GM10847 (cell line): ENCODE results near the gene ZMYND11.

Experiments
- POLR2A ChIP-seq: IDR thresholded peaks from 2 replicates; pipeline ENCODE4 v1.6.1; 2011; ENCODE audit not compliant: insufficient read length; ENCODE audit errors: extremely low read depth

Gene ZMYND11

DNA sequence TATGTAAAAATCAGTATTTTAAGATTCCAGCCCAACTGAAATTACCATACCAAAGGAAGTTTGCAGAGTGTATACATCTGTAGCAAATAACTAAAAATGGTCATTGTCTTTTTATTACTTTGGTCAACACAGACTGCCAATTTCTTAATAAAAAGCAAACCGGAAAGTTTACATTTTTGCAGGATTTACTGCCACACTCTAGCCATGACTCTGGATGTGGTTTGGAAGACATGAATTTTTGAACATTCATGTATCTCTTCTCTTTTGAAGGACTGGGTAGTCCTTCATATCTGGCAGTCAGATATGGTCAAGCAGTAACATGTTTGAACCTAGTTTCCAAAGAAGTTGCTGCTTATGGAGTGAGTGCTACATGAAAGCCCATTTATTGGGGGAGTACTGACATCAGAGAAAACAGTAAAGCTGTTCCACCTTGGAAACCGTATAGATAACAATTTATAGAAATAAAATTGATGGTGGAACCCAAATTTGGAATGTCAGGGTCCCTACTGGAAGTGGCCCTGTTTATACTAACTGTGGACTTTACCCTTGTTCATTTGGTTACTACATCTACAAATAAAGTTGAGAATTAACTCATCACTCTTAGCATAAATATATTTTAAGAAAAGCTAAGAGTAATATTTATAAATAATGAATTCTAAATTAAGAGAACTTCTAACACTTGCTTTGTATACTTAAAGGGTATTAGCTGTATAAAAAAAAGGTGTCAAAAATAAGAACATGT lies 84.6 kb downstream of the ZMYND11 start:
- no peak for TF ChIP-seq POLR2A

- TF ChIP-seq POLR2A: no peak
Measured at GRCh38 chr10:224571-224970, 89.3 kb downstream of the ZMYND11 start.

GRCh38 chr10:226018-226417 lies 90.8 kb downstream of the ZMYND11 start:
- no peak for TF ChIP-seq POLR2A

DNA sequence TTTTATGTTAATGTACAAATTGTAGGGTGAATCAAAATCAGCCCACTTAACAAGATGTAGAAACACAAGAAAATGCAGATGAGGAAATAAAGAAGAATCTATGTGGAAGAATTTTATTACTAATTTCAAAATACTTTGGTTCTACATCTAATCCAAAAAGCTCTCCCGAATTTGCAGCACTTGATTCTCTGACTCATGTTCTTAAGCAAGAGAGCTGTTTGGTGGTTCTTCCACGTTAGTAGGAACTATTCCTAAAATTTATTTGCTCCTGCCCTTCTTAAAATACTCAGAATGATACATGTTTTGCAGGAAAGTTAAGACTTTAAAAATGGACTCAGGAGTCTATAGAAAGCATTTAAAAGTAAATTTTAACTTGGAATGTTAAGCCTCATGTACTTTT lies 91.8 kb downstream of the ZMYND11 start:
- TF ChIP-seq POLR2A: no peak

DNA sequence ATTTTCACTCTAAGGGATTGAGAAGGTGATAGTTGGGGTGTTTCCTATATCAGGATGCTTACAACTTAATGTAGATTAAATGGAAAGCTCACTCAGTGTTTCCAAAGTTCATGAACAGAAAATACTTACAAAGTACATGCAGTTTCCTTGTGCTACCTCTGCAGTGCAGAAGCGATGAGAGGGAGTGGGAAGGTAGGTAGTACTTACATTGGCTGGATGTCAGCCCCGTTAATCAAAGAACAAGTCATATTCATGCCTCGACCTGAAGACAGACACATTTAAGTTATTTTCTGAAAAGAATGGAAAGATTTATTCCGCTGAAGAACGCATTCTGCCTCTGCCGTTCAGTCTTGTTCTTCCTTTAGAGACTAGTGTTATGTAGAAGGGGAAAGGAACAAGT lies 93.1 kb downstream of the ZMYND11 start:
- no peak for TF ChIP-seq POLR2A

GRCh38 chr10:230758-231157 lies 95.5 kb downstream of the ZMYND11 start:
- TF ChIP-seq POLR2A: no peak

DNA sequence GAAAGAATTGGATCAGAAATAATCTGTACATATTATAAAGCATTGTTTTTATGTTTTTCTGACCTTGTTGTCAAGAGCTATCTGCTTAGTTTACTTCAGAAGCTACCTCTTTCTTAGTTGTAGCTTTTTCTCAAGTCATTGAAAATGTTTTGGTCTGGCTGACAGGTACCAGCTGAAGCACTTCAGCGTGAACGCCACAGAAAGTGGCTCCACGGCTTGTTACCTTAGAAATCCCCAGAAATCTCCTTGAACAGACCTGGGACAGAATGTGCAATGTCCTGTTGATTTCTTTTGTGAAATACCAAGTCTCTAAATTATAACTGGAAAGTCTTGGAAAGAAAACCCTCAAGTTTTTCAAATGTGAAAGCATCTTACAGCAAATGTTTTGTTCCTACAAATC lies 96.8 kb downstream of the ZMYND11 start:
- no peak for TF ChIP-seq POLR2A

DNA sequence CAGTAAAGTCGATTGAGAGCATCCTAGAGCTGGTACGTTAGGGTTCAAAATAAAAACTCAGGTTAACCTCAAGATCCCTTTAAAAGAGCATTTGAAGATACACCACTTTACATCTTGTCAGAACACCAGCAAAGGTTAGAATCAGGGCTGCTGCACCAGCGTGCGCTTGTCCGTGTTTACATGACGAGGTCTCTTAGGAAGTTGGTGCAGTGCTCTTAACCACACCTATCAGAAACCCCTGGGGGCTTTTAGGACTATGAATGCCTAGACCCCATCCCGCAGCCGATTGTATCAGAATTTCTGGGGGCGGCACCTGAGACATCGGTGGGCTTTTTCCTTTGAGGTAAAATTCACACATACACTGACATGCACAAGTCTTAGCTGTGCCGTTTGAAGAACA lies 97.6 kb downstream of the ZMYND11 start:
- TF ChIP-seq POLR2A: no peak

DNA sequence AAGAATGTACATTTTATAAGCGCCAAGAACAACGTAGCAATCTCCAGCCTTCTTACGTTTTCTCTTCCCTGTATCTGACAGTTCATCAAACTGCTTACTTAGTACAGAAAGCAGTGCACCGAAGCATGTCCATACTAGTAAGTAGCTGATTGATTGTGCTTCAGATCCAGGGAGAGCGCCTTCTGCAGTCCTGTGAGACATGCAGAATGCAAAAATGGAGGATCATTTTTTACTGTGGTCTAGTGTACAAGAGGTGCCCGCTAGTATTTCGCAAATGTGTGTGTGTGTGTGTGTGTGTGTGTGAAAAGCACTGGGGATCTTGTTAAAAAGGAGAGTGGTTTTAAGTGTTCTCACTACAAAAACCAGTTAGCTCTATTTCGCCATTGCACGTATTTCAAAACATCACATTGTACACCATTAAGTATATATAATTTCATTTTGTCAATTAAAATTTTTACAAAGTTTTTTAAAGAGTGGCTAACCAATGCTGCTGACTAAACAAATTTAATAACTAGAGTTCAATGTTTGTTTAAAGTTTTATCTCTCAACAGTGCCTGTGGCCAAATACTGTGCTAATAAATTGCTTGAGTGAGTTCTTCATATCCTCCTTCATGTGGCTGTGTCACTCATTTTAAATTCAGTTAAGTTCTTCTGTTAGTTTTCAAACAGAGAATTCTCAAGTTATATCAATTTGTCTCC lies 99.6 kb downstream of the ZMYND11 start:
- TF ChIP-seq POLR2A: no peak

GRCh38 chr10:235915-236314 lies 100.7 kb downstream of the ZMYND11 start:
- no peak for TF ChIP-seq POLR2A

DNA sequence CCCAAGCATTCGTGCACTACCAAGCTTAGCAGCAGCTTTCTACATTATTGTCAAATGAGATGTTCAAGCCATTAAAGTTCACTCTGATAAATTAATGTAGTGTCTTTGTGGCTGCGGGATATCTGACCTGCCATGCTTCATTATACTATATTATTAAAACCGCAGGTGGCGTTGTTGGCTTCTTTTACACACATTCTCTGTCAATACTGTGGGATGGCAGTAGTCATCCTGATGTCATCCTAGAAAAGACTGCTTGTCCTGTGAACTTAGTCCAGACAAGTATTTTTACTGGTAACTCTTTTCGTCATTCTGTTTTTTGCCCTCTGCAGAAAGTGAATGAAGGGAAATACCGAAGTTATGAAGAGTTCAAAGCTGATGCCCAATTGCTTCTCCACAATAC lies 103.9 kb downstream of the ZMYND11 start:
- TF ChIP-seq POLR2A: no peak

DNA sequence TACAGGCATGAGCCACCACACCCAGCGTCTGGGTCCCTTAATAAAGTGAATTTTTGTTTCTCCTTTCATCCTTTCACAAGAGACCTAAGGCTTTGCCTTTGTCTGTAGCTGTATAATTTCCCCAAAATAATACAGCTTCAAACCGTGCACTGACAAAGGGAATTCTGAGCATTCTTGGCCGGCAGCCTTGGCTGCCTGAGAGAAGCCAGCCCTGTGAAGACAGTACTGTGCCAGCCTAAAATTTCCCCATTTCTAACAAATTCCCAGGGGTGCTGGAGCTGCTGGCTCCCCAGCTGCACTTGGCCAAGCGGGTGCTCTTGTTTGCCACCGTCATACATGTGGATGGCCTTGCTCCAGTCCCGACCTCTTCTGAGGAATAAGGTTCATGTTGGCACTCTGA lies 106.2 kb downstream of the ZMYND11 start:
- TF ChIP-seq POLR2A: no peak

DNA sequence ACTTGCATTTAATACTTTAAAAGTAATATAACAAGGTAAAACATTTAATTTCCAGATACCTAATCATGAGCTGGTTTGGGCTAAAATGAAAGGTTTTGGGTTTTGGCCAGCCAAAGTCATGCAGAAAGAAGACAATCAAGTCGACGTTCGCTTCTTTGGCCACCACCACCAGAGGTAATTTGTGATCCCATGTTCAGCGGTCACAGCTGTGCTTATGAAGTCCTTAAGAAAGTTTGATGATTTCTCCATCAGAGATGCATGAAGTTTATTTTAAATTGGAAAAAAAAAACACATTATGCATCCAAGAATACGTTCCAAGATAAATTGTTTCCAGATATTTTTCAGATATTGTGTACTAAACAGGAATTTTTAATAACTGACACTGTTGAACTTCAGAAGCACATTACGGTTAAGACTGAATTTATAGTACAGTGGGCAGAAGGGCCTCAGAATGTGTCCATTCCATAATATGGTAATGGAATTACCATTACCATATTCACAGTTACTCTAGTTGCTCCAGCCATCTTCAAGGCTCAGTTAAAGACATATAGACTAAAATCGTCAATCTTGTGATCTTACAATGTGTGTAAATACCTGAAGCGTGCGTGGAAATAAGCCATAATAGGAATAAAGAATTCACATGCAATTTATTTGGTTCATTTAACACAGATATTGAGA lies 106.8 kb downstream of the ZMYND11 start:
- no peak for TF ChIP-seq POLR2A

DNA sequence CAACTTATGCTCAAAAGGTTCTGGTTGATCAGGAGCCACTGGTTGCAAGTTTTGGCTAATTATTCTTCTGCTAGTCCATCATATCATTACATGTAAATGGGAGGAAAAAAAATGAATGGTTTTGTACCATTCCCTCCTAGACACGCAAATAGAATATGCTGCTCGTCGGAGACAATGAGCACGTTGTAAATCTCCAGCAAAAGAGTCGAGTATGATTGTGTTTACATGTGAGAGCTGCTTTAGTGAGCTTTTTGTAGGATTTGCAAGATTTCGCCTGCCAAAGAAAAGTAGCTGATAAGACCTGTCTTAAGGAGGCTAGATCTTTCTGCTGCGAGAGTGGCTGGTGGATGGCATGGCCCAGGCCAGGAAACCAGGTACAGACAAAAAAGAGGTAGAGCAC lies 109.0 kb downstream of the ZMYND11 start:
- no peak for TF ChIP-seq POLR2A

- no peak for TF ChIP-seq POLR2A
Measured at GRCh38 chr10:246431-246830, 111.2 kb downstream of the ZMYND11 start.

DNA sequence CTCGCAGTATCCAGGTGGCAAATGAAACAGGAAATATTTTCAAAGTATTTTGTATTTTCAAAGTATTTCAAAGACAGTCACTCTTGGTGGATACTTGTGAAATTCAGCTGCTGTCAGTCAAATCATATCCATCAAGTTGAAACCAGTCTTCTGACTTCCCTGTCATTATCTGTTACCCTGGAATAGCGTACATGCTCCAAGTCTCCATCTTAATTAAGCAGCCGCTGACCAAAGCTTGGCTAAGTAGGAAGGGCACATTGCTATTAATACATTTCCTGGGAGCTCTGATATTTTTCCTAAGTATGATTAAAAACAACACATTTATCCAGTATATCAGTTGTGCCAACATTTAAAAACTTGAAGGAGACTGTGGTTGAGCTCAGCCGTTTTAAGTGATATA lies 112.2 kb downstream of the ZMYND11 start:
- no peak for TF ChIP-seq POLR2A
